ENCODE results near the gene LTC4S. TPM values are rescaled to one million over a fixed set of nuclear protein-coding genes. Genes with fewer than 3 reads are reported as not detected.

LTC4S gene
- total RNA-seq, 3 donors from 2014 or later = 3.8 to 8.8 (median 6.7) TPM

- H3K36me3 ChIP-seq = peaks cover 24% of the 10 kb centered on the region
- H3K4me3 ChIP-seq = no peak overlapping the region
- intact Hi-C loops (cut with DNase I; ENCODE audit: low total_unique reads) = no loop called here
- TF ChIP-seq POLR2AphosphoS5 (IDR thresholded peaks at IDR 0.05) = peak; percentile 14 to 54 (median 19)
- TF ChIP-seq, protein P1, sequence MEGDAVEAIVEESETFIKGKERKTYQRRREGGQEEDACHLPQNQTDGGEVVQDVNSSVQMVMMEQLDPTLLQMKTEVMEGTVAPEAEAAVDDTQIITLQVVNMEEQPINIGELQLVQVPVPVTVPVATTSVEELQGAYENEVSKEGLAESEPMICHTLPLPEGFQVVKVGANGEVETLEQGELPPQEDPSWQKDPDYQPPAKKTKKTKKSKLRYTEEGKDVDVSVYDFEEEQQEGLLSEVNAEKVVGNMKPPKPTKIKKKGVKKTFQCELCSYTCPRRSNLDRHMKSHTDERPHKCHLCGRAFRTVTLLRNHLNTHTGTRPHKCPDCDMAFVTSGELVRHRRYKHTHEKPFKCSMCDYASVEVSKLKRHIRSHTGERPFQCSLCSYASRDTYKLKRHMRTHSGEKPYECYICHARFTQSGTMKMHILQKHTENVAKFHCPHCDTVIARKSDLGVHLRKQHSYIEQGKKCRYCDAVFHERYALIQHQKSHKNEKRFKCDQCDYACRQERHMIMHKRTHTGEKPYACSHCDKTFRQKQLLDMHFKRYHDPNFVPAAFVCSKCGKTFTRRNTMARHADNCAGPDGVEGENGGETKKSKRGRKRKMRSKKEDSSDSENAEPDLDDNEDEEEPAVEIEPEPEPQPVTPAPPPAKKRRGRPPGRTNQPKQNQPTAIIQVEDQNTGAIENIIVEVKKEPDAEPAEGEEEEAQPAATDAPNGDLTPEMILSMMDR (IDR thresholded peaks at IDR 0.05) = no peak
- no peaks in the 10 kb centered on the region for H3K27me3 ChIP-seq
- peak overlapping the region in 1 of 2 donors; percentile 32 for H3K27ac ChIP-seq
- H3K9me3 ChIP-seq = no peaks in the 10 kb centered on the region
- DNase-seq (ENCODE audit: low spot score in 2 of 2) = no peak
- no peaks in the 10 kb centered on the region for H3K4me1 ChIP-seq
Observed at GRCh38 chr5:179836225-179837019, 42.6 kb downstream of the LTC4S start.

- peaks cover 18% of the 10 kb centered on the region for H3K36me3 ChIP-seq
- no peaks in the 10 kb centered on the region for H3K4me1 ChIP-seq
- TF ChIP-seq POLR2A (IDR thresholded peaks at IDR 0.05) = no peak
- TF ChIP-seq POLR2AphosphoS5 (IDR thresholded peaks at IDR 0.05) = peak in 1 of 3 donors; percentile 9
Observed at GRCh38 chr5:179837076-179838011, 43.6 kb downstream of the LTC4S start.

GRCh38 chr5:179839328-179840256 is 45.8 kb downstream of the LTC4S start:
- H3K36me3 ChIP-seq = peaks cover 5% of the 10 kb centered on the region
- peaks cover 0 to under 1% of the 10 kb centered on the region in 2 donors for H3K9me3 ChIP-seq
- no peaks in the 10 kb centered on the region for H3K4me1 ChIP-seq
- TF ChIP-seq POLR2AphosphoS5 (IDR thresholded peaks at IDR 0.05) = no peak
- no peak for TF ChIP-seq POLR2A (IDR thresholded peaks at IDR 0.05)
- TF ChIP-seq, protein P1 (IDR thresholded peaks at IDR 0.05) = no peak
- DNase-seq (ENCODE audit: low spot score in 2 of 2) = no peak
- peak overlapping the region in 1 of 2 donors; percentile 0 for H3K27ac ChIP-seq
- no peak overlapping the region for H3K4me3 ChIP-seq
- intact Hi-C loops (cut with DNase I; ENCODE audit: low total_unique reads) = no loop called here
- no peaks in the 10 kb centered on the region for H3K27me3 ChIP-seq

More at GRCh38 chr5:179837076-179838011, 43.6 kb downstream of the LTC4S start:
- Histone ChIP-seq H3K27ac (peak overlapping the region; percentile 17 to 32), H3K4me3 (no peak overlapping the region), H3K9me3 (no peaks in the 10 kb centered on the region), H3K27me3 (no peaks in the 10 kb centered on the region)
- no peak for DNase-seq (ENCODE audit: low spot score in 2 of 2)
- intact Hi-C loops (cut with DNase I; ENCODE audit: low total_unique reads) = no loop called here

- intact Hi-C loops (cut with DNase I; ENCODE audit: low total_unique reads) = no loop called here
- no peak overlapping the region for H3K4me3 ChIP-seq
- no peak overlapping the region for H3K27ac ChIP-seq
- H3K9me3 ChIP-seq = peaks cover 5 to 8% of the 10 kb centered on the region in 2 donors
- DNase-seq (ENCODE audit: low spot score in 2 of 2) = no peak
- H3K4me1 ChIP-seq = no peaks in the 10 kb centered on the region
- peaks cover 5% of the 10 kb centered on the region for H3K36me3 ChIP-seq
- TF ChIP-seq POLR2AphosphoS5 (IDR thresholded peaks at IDR 0.05) (no peak), POLR2A (IDR thresholded peaks at IDR 0.05) (no peak)
- TF ChIP-seq, protein P1 (IDR thresholded peaks at IDR 0.05) = no peak
- no peaks in the 10 kb centered on the region for H3K27me3 ChIP-seq
Observed at GRCh38 chr5:179840321-179840720, 46.5 kb downstream of the LTC4S start.

DNA sequence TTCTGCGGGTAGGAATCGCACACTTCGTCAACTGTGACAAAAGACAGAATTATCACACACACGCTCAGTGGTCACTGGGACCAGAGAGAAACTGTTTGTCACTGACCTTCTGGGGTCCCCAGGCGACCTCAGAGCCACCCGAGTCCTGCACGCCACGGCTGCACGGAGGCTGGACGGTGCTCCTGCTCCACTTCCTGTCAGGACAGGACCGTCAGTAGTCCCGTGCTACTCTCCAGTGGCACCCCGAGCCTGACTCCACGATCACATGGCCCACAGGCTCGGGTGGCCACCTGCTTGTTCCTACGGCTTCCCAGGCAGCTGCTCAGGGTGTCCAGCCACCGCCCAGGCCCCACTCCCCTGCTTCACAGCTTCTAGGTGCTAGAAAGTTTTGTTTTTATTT is 47.0 kb downstream of the LTC4S start:
- Histone ChIP-seq H3K27ac (no peak overlapping the region), H3K36me3 (peaks cover 5% of the 10 kb centered on the region), H3K27me3 (no peaks in the 10 kb centered on the region), H3K4me3 (no peak overlapping the region), H3K4me1 (no peaks in the 10 kb centered on the region), H3K9me3 (peaks cover 6 to 10% of the 10 kb centered on the region in 2 donors)
- TF ChIP-seq POLR2AphosphoS5 (IDR thresholded peaks at IDR 0.05) (no peak), POLR2A (IDR thresholded peaks at IDR 0.05) (no peak)
- TF ChIP-seq, protein P1 (IDR thresholded peaks at IDR 0.05) = no peak
- no peak for DNase-seq (ENCODE audit: low spot score in 2 of 2)
- intact Hi-C loops (cut with DNase I; ENCODE audit: low total_unique reads) = no loop called here
